Caco-2 (cell line): ENCODE results near the gene GPR37L1. TPM values are rescaled to one million over a fixed set of nuclear protein-coding genes. Genes with fewer than 3 reads are reported as not detected.
"Not testable (repeated sequence)": the region's sequence is repeated elsewhere in the genome, so short reads cannot be mapped to it uniquely, and the experiment has no call there.

Experiments
- BruUV-seq: library from RNA; stranded (reverse); fragments of 400-500 nt; replicated peaks from 2 replicates; lab custom pipeline; 2021; lab: Mats Ljungman, UMichigan
- CTCF ChIA-PET: fragments of 300-600 bp; sonication (Branson Sonifier 250); formaldehyde crosslinking; loops from one replicate; lab custom pipeline; 2022; ENCODE audit warnings: antibody characterized with exemption; lab: Charles Lee
- POLR2A ChIA-PET: fragments of 300-600 bp; sonication (Branson Sonifier 250); formaldehyde crosslinking; loops from one replicate; lab custom pipeline; 2022; ENCODE audit warnings: antibody characterized with exemption; lab: Charles Lee
- DNase-seq, 2 experiments: peaks; one replicate each; pipeline versions ENCODE4 v3.0.0 to v3.0.0-alpha.2; 2020 to 2022
- H3K27me3 ChIP-seq: replicated peaks from 2 replicates; pipeline ENCODE4 v1.6.0; 2011; ENCODE audit warnings: low read length; ENCODE audit not compliant: control insufficient read depth, insufficient read depth
- H3K36me3 ChIP-seq: 2 replicates; pipeline ENCODE4 v1.5.1; 2011; ENCODE audit warnings: low read length; ENCODE audit not compliant: control insufficient read depth, insufficient read depth
- H3K4me1 ChIP-seq: fragments of 250-450 bp; sonication (Bioruptor Pico); 2 replicates; pipeline ENCODE4 v1.5.1; 2020; ENCODE audit warnings: mild to moderate bottlenecking
- H3K4me3 ChIP-seq: 2 replicates; pipeline ENCODE4 v1.5.1; 2011; ENCODE audit warnings: low read depth, mild to moderate bottlenecking, control low read depth, low read length
- H3K9me3 ChIP-seq: fragments of 250-450 bp; sonication (Bioruptor Pico); 2 replicates; pipeline ENCODE4 v1.5.1; 2020; ENCODE audit warnings: mild to moderate bottlenecking, moderate library complexity
- H3K27ac Mint-ChIP-seq: one replicate; pipeline ENCODE4 v1.8.0; 2022; ENCODE audit warnings: mixed read lengths; ENCODE audit not compliant: unreplicated experiment
- H3K27me3 Mint-ChIP-seq: one replicate; pipeline ENCODE4 v1.8.0; 2022; ENCODE audit warnings: mixed read lengths; ENCODE audit not compliant: insufficient read depth, unreplicated experiment
- H3K36me3 Mint-ChIP-seq: one replicate; pipeline ENCODE4 v1.8.0; 2022; ENCODE audit warnings: mild to moderate bottlenecking, mixed read lengths; ENCODE audit not compliant: insufficient read depth, unreplicated experiment
- H3K4me1 Mint-ChIP-seq: one replicate; pipeline ENCODE4 v1.8.0; 2022; ENCODE audit warnings: low read depth, mixed read lengths; ENCODE audit not compliant: unreplicated experiment
- H3K4me3 Mint-ChIP-seq: one replicate; pipeline ENCODE4 v1.8.0; 2022; ENCODE audit warnings: mild to moderate bottlenecking, moderate library complexity, mixed read lengths; ENCODE audit not compliant: unreplicated experiment
- H3K9me3 Mint-ChIP-seq: one replicate; pipeline ENCODE4 v1.8.0; 2022; ENCODE audit warnings: mixed read lengths; ENCODE audit not compliant: unreplicated experiment
- intact Hi-C: fragments of 100-400 bp; cut with micrococcal nuclease; formaldehyde crosslinking; loops from one replicate; pipeline ENCODE4 v1.10.0; 2022; ENCODE audit not compliant: unreplicated experiment
- total RNA-seq: library from RNA; stranded (reverse); gene quantifications from 2 replicates; pipeline ENCODE4 v1.2.3, GENCODE V29; 2022
- TF ChIP-seq, protein P1 (sequence below), 2 experiments: fragments of 200-600 bp in 1 of 2; IDR thresholded peaks; 1 replicate in 1 of 2; 2 replicates in 1 of 2; pipeline versions ENCODE4 v1.5.1 to v1.8.0; 2011 to 2022; ENCODE audit warnings: antibody characterized with exemption in 1 of 2, control low read depth in 1 of 2, inconsistent platforms in 1 of 2, low read depth in 1 of 2, low read length in 1 of 2, mild to moderate bottlenecking in 1 of 2, moderate library complexity in 1 of 2; ENCODE audit not compliant: insufficient read depth in 1 of 2, severe bottlenecking in 1 of 2, unreplicated experiment in 1 of 2

Gene GPR37L1
- total RNA-seq, 1 experiment from 2014 or later, result 0.07 TPM

DNA sequence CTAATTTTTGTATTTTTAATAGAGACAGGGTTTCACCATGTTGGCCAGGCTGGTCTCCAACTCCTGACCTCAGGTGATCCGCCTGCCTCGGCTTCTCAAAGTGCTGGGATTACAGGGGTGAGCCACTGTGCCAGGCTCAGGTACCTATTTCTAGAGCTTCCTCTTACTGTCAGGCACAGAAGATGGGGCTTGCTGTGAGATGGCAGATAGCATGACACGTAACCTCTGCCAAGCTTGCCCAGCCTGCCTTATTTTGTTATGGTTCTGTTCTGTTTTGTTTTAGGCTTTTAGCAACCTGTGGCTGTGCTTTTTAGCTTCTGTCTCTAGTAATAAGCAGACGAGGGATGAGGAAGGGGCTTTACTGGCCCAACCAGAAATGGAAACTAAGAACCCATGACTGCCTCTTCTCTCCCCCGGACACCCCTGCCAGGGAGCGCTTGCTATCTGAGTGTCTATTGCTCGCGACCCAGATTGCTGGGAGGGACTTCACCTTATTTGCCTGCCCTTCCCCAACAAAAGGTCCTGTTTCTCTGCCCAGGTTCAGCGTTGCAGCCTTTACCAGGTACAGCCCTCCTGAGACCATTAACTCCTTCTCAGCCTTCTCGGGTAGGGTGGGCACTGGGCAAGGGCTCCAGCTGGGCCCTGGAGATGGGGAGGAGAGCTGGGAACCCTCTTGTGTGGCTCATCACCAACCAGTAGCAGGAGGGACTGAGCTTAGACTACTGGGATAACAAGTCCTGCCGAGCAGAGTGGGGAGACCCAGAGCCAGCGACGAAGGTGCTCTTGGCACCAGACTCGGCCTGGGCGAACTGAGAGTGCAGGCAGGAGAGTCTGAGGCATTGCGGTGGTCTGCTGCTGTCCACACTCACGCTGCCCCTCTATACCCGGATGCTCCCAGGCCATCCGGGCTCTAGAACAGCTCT is 57.4 kb downstream of the GPR37L1 start:
- no TSS peak for BruUV-seq

DNA sequence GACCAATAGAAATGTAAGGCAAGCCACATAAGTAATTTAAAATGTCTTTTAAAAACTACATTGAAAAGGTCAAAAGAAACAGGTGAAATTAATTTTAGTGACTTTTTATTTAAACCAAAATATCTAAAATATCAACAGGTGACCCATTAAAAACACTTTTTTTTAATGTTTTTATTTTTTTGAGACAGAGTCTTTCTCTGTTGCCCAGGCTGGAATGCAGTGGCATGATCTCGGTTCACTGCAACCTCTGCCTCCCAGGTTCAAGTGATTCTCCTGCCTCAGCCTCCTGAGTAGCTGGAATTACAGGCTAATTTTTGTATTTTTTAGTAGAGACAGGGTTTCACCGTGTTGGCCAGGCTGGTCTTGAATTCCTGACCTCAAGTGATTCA is 58.0 kb downstream of the GPR37L1 start:
- H3K4me1 ChIP-seq, H3K27me3 ChIP-seq, H3K27ac Mint-ChIP-seq, H3K9me3 Mint-ChIP-seq, H3K27me3 Mint-ChIP-seq, BruUV-seq, H3K9me3 ChIP-seq, intact Hi-C loops, H3K4me3 ChIP-seq, CTCF ChIA-PET, H3K36me3 ChIP-seq, H3K4me1 Mint-ChIP-seq, POLR2A ChIA-PET, DNase-seq, H3K36me3 Mint-ChIP-seq, H3K4me3 Mint-ChIP-seq: not testable (repeated sequence)

More for the DNA sequence above, 57.4 kb downstream of the GPR37L1 start:
- no peak overlapping the region for H3K27ac Mint-ChIP-seq
- POLR2A ChIA-PET, result no interaction called here
- H3K9me3 Mint-ChIP-seq, result no peaks in the 10 kb centered on the region
- CTCF ChIA-PET, result no interaction called here
- no peak overlapping the region for H3K4me3 ChIP-seq
- peaks cover 6% of the 10 kb centered on the region for H3K36me3 Mint-ChIP-seq
- TF ChIP-seq, protein P1, sequence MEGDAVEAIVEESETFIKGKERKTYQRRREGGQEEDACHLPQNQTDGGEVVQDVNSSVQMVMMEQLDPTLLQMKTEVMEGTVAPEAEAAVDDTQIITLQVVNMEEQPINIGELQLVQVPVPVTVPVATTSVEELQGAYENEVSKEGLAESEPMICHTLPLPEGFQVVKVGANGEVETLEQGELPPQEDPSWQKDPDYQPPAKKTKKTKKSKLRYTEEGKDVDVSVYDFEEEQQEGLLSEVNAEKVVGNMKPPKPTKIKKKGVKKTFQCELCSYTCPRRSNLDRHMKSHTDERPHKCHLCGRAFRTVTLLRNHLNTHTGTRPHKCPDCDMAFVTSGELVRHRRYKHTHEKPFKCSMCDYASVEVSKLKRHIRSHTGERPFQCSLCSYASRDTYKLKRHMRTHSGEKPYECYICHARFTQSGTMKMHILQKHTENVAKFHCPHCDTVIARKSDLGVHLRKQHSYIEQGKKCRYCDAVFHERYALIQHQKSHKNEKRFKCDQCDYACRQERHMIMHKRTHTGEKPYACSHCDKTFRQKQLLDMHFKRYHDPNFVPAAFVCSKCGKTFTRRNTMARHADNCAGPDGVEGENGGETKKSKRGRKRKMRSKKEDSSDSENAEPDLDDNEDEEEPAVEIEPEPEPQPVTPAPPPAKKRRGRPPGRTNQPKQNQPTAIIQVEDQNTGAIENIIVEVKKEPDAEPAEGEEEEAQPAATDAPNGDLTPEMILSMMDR (IDR thresholded peaks at IDR 0.05; ENCODE audit: insufficient read depth in 1 of 2, low read depth in 1 of 2, low read length in 1 of 2, severe bottlenecking in 1 of 2, unreplicated experiment in 1 of 2), result no peak
- no peaks in the 10 kb centered on the region for H3K27me3 Mint-ChIP-seq
- intact Hi-C loops, result no loop called here
- H3K4me1 Mint-ChIP-seq, result peaks cover 7% of the 10 kb centered on the region
- no peak for DNase-seq
- H3K4me1 ChIP-seq, result no peaks in the 10 kb centered on the region
- no peaks in the 10 kb centered on the region for H3K9me3 ChIP-seq
- no peak overlapping the region for H3K4me3 Mint-ChIP-seq
- H3K36me3 ChIP-seq, result no peaks in the 10 kb centered on the region
- no peaks in the 10 kb centered on the region for H3K27me3 ChIP-seq

DNA sequence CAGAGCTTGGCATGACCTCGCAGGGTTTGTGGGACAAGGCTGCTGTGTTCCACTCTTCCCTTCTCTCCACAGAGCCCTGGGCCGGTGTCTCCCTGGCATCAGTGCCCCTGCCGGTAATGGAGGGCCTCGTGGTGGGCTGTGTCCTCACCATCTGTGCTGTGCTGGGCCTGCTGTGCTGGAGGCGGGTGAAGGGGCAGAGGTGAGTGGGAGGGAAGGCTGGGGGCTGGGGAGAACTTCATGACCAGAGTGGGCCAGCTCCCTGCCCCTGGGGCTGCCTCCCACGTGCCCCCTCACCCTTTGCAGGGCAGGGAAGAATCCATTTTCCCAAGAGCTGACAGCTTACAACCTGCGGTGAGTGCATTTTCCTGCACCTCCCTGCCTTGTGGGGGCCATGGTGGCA is 58.9 kb downstream of the GPR37L1 start:
- Mint-ChIP-seq H3K27ac (no peak overlapping the region), H3K4me3 (no peak overlapping the region), H3K27me3 (peaks cover 2% of the 10 kb centered on the region), H3K36me3 (peaks cover 6% of the 10 kb centered on the region), H3K9me3 (no peaks in the 10 kb centered on the region), H3K4me1 (peaks cover 7% of the 10 kb centered on the region)
- Histone ChIP-seq H3K36me3 (no peaks in the 10 kb centered on the region), H3K4me1 (no peaks in the 10 kb centered on the region), H3K27me3 (no peaks in the 10 kb centered on the region), H3K9me3 (no peaks in the 10 kb centered on the region), H3K4me3 (no peak overlapping the region)
- no peak for DNase-seq
- POLR2A ChIA-PET, result no interaction called here
- CTCF ChIA-PET, result no interaction called here
- intact Hi-C loops, result no loop called here
- TF ChIP-seq, protein P1 (IDR thresholded peaks at IDR 0.05; ENCODE audit: insufficient read depth in 1 of 2, low read depth in 1 of 2, low read length in 1 of 2, severe bottlenecking in 1 of 2, unreplicated experiment in 1 of 2), result no peak
- BruUV-seq, result no TSS peak
